K562 (cell line): ENCODE data around the gene ZDHHC18. TPM values are rescaled to one million over a fixed set of nuclear protein-coding genes. Genes with fewer than 3 reads are reported as not detected.
A peak's percentile ranks its signal among the peaks of the same experiment; 100 is the strongest.

Experiments
- BCLAF1 ChIP-seq, 2 experiments: fragments of 450-650 bp in 1 of 2; IDR thresholded peaks; 2 replicates each; pipeline ENCODE4 v1.6.1; 2011 to 2017; ENCODE audit warnings: low read depth in 2 of 2, antibody characterized with exemption in 1 of 2, borderline replicate concordance in 1 of 2, low read length in 1 of 2, mild to moderate bottlenecking in 1 of 2, mixed read lengths in 1 of 2; ENCODE audit not compliant: control insufficient read depth in 1 of 2
- CBFB ChIP-seq: sonication (generic); formaldehyde crosslinking; IDR thresholded peaks from 2 replicates; pipeline ENCODE4 v1.4.0; 2020; ENCODE audit warnings: mild to moderate bottlenecking, missing genetic modification reagents
- CEBPB ChIP-seq: fragments of 450-650 bp; IDR thresholded peaks from 2 replicates; pipeline ENCODE4 v1.6.1; 2016; ENCODE audit warnings: missing genetic modification characterization, missing compliant biosample characterization
- DEAF1 ChIP-seq: fragments of 450-650 bp; formaldehyde crosslinking; IDR thresholded peaks from 2 replicates; pipeline ENCODE4 v1.4.0; 2020; ENCODE audit warnings: mild to moderate bottlenecking, moderate library complexity
- ETV1 ChIP-seq: fragments of 450-650 bp; conservative IDR thresholded peaks from 2 replicates; pipeline ENCODE4 v1.6.1; 2016; ENCODE audit warnings: missing genetic modification characterization, control low read depth, low read depth, missing compliant biosample characterization
- FOS ChIP-seq: IDR thresholded peaks from 3 replicates; pipeline ENCODE4 v1.6.1; 2011; ENCODE audit not compliant: insufficient read length; ENCODE audit errors: extremely low read depth
- GABPA ChIP-seq: fragments of 200-800 bp; sonication (Bioruptor generic); conservative IDR thresholded peaks from 2 replicates; pipeline ENCODE4 v1.6.1; 2016; ENCODE audit warnings: low read depth, missing genetic modification characterization, missing compliant biosample characterization
- GATA2 ChIP-seq: sonication (generic); formaldehyde crosslinking; IDR thresholded peaks from 2 replicates; pipeline ENCODE4 v1.4.0; 2020; ENCODE audit warnings: mild to moderate bottlenecking, missing genetic modification reagents
- HDAC2 ChIP-seq: fragments of 450-650 bp; IDR thresholded peaks from 2 replicates; pipeline ENCODE4 v1.6.1; 2016; ENCODE audit warnings: mild to moderate bottlenecking
- MXI1 ChIP-seq: IDR thresholded peaks from 2 replicates; pipeline ENCODE4 v1.6.1; 2011; ENCODE audit warnings: low read depth, mild to moderate bottlenecking, improper control_type of control experiment, low read length
- MYNN ChIP-seq, 2 experiments: sonication (generic); formaldehyde crosslinking in 1 of 2; IDR thresholded peaks; 2 replicates each; pipeline versions ENCODE4 v1.5.0 to v1.6.1; 2016 to 2020; ENCODE audit warnings: antibody characterized with exemption in 1 of 2, missing genetic modification reagents in 1 of 2
- NCOA6 ChIP-seq: fragments of 450-650 bp; IDR thresholded peaks from 2 replicates; pipeline ENCODE4 v1.6.1; 2017; ENCODE audit warnings: mild to moderate bottlenecking
- NELFE ChIP-seq: IDR thresholded peaks from 2 replicates; pipeline ENCODE4 v1.6.1; 2011; ENCODE audit warnings: mild to moderate bottlenecking; ENCODE audit not compliant: insufficient read depth, insufficient read length
- RFX7 ChIP-seq: fragments of 250-450 bp; sonication (Bioruptor Pico); IDR thresholded peaks from 2 replicates; pipeline ENCODE4 v1.5.1; 2021; ENCODE audit warnings: mild to moderate bottlenecking
- TRIM24 ChIP-seq, 2 experiments: fragments of 450-650 bp; IDR thresholded peaks; 2 replicates each; pipeline ENCODE4 v1.6.1; 2016
- USF1 ChIP-seq: sonication (generic); formaldehyde crosslinking; IDR thresholded peaks from 2 replicates; pipeline ENCODE4 v1.9.0; 2022; ENCODE audit warnings: mild to moderate bottlenecking, missing genetic modification reagents
- ZNF280A ChIP-seq: fragments of 450-650 bp; IDR thresholded peaks from 2 replicates; pipeline ENCODE4 v1.6.1; 2018; ENCODE audit warnings: mild to moderate bottlenecking, low read depth; ENCODE audit not compliant: partially characterized antibody
- ZNF324 ChIP-seq: fragments of 250-450 bp; sonication (Bioruptor Pico); IDR thresholded peaks from 2 replicates; pipeline ENCODE4 v1.4.0; 2020; ENCODE audit warnings: mild to moderate bottlenecking
- ZNF699 ChIP-seq: fragments of 250-450 bp; sonication (Bioruptor Pico); IDR thresholded peaks from 2 replicates; pipeline ENCODE4 v1.8.0; 2021; ENCODE audit warnings: mild to moderate bottlenecking, moderate library complexity; ENCODE audit not compliant: insufficient replicate concordance
- ZNF780A ChIP-seq: fragments of 250-450 bp; sonication (Bioruptor Pico); IDR thresholded peaks from 2 replicates; pipeline ENCODE4 v1.5.0; 2021; ENCODE audit warnings: mild to moderate bottlenecking
- polyA plus RNA-seq, 8 experiments: library from polyadenylated mRNA; depleted of rRNA in 4 of 8; stranded (reverse) in 5 of 8; unstranded in 3 of 8; fragments of >200 nt; fragmentation: Nextera tagmentation in 2 of 8; fragmentation: Illumina TruSeq in 1 of 8; extraction: Ambion mirVana in 2 of 8; extraction: Trizol in 1 of 8; gene quantifications; 2 replicates each; pipeline versions ENCODE4 v1.2.1 to v1.2.3, GENCODE V29; 2011 to 2014; ENCODE audit warnings: inconsistent platforms in 1 of 8, missing spikeins in 1 of 8
- total RNA-seq, 7 experiments: library from RNA; depleted of rRNA in 6 of 7; stranded (reverse); fragments of >200 nt in 6 of 7; fragmentation: Illumina TruSeq in 2 of 7; extraction: Trizol in 2 of 7; gene quantifications; 2 replicates each; pipeline versions ENCODE4 v1.2.1 to v1.2.3, GENCODE V29; 2011 to 2021; ENCODE audit warnings: low replicate concordance in 1 of 7

ZDHHC18 gene
- total and polyA plus RNA-seq, 9 of the 15 experiments (the other 6 are each of a cell fraction or from before 2014, with no cell fraction given) = 0.42 to 35.6 (median 15.8) TPM

DNA sequence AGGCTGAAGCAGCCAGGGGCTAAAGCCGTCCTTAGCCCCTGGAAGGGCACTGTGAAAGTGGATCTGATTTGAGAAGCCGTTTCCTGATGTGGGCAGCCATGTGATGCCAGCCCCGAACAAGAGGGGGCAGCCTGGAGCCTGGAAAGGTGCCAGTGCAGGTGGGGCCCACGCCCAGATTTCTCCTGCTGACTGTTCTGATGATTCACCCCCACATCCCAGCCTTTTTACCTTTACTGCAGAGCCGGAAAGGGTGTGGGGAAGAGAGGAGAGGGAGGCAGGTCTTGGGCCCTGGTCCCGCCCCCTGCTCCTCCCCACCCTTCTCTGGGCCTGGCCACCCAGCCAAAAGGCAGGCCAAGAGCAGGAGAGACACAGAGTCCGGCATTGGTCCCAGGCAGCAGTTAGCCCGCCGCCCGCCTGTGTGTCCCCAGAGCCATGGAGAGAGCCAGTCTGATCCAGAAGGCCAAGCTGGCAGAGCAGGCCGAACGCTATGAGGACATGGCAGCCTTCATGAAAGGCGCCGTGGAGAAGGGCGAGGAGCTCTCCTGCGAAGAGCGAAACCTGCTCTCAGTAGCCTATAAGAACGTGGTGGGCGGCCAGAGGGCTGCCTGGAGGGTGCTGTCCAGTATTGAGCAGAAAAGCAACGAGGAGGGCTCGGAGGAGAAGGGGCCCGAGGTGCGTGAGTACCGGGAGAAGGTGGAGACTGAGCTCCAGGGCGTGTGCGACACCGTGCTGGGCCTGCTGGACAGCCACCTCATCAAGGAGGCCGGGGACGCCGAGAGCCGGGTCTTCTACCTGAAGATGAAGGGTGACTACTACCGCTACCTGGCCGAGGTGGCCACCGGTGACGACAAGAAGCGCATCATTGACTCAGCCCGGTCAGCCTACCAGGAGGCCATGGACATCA lies 36.5 kb downstream of the ZDHHC18 start, which contains the start of gene SFN (continued):
- TF ChIP-seq USF1 (CRISPR knock-in tag) (0 out of 2 replicates have a peak, but pooled peaks have one; percentile 45), TRIM24 (IDR thresholded peaks at IDR 0.05) (no peak), MXI1 (no peak), NCOA6 (no peak), ZNF699 (CRISPR knock-in tag) (no peak), GATA2 (CRISPR knock-in tag) (no peak), MYNN (IDR thresholded peaks at IDR 0.05) (peak; percentile 70; the same call in 1 of the 2 replicates), MYNN (CRISPR knock-in tag; IDR thresholded peaks at IDR 0.05) (no peak), HDAC2 (peak; percentile 54; the same call in 1 of the 2 replicates), CBFB (CRISPR knock-in tag) (no peak), NELFE (no peak), RFX7 (no peak), DEAF1 (CRISPR knock-in tag) (no peak), CEBPB (tag) (no peak), GABPA (tag) (no peak), ZNF280A (no peak), ZNF780A (CRISPR knock-in tag) (no peak), BCLAF1 (IDR thresholded peaks at IDR 0.05; ENCODE audit: borderline replicate concordance in 1 of 2, control insufficient read depth in 1 of 2, low read depth in 2 of 2, low read length in 1 of 2) (no peak), ETV1 (tag) (no peak), ZNF324 (CRISPR knock-in tag) (no peak), FOS (peak; percentile 35)
